Measurements from ENCODE around the gene SFXN5.
A peak's percentile ranks its signal among the peaks of the same experiment; 100 is the strongest.

The SFXN5 gene

GRCh38 chr2:73033766-73034381, 37.6 kb downstream of the SFXN5 start:
- H3K4me2 ChIP-seq = no peak overlapping the region

GRCh38 chr2:73033142-73033765, 38.3 kb downstream of the SFXN5 start:
- Histone ChIP-seq H3K27ac (no peak overlapping the region), H3K4me2 (no peak overlapping the region), H3K4me3 (no peak overlapping the region), H3K4me1 (peaks cover 22% of the 10 kb centered on the region), H3K36me3 (no peaks in the 10 kb centered on the region), H4K20me1 (no peaks in the 10 kb centered on the region), H3K9me3 (no peaks in the 10 kb centered on the region), H3K9ac (no peak overlapping the region), H3K27me3 (no peaks in the 10 kb centered on the region)
- no peak for TF ChIP-seq Cebpa-rat (IDR thresholded peaks at IDR 0.05)

More at GRCh38 chr2:73033766-73034381, 37.6 kb downstream of the SFXN5 start:
- no peaks in the 10 kb centered on the region for H4K20me1 ChIP-seq
- no peak overlapping the region for H3K4me3 ChIP-seq
- H3K9me3 ChIP-seq = no peaks in the 10 kb centered on the region
- no peaks in the 10 kb centered on the region for H3K27me3 ChIP-seq
- peaks cover 22% of the 10 kb centered on the region for H3K4me1 ChIP-seq
- no peaks in the 10 kb centered on the region for H3K36me3 ChIP-seq
- H3K27ac ChIP-seq = no peak overlapping the region
- TF ChIP-seq Cebpa-rat (IDR thresholded peaks at IDR 0.05) = no peak
- H3K9ac ChIP-seq = no peak overlapping the region

GRCh38 chr2:73032702-73033097, 38.8 kb downstream of the SFXN5 start:
- Histone ChIP-seq H3K4me3 (no peak overlapping the region), H3K4me2 (no peak overlapping the region; the same call in 1 of the 2 replicates), H3K36me3 (no peaks in the 10 kb centered on the region), H3K9me3 (no peaks in the 10 kb centered on the region), H4K20me1 (no peaks in the 10 kb centered on the region), H3K27me3 (no peaks in the 10 kb centered on the region), H3K27ac (no peak overlapping the region), H3K9ac (no peak overlapping the region), H3K4me1 (peaks cover 22% of the 10 kb centered on the region)
- no peak for TF ChIP-seq Cebpa-rat (IDR thresholded peaks at IDR 0.05)

- Histone ChIP-seq H3K9ac (no peak overlapping the region), H3K4me3 (no peak overlapping the region), H3K9me3 (no peaks in the 10 kb centered on the region), H4K20me1 (no peaks in the 10 kb centered on the region), H3K4me1 (peaks cover 22% of the 10 kb centered on the region), H3K27ac (no peak overlapping the region), H3K4me2 (peak overlapping the region; percentile 39), H3K36me3 (no peaks in the 10 kb centered on the region), H3K27me3 (no peaks in the 10 kb centered on the region)
- no peak for TF ChIP-seq Cebpa-rat (IDR thresholded peaks at IDR 0.05)
These were observed 39.5 kb downstream of the SFXN5 start for GRCh38 chr2:73031725-73032701.

GRCh38 chr2:73031095-73031678, 40.3 kb downstream of the SFXN5 start:
- H3K4me1 ChIP-seq = peaks cover 13% of the 10 kb centered on the region
- H3K27me3 ChIP-seq = no peaks in the 10 kb centered on the region
- no peaks in the 10 kb centered on the region for H4K20me1 ChIP-seq
- no peaks in the 10 kb centered on the region for H3K9me3 ChIP-seq
- no peak overlapping the region for H3K4me2 ChIP-seq
- TF ChIP-seq Cebpa-rat (IDR thresholded peaks at IDR 0.05) = no peak
- no peak overlapping the region for H3K9ac ChIP-seq
- H3K36me3 ChIP-seq = no peaks in the 10 kb centered on the region
- H3K4me3 ChIP-seq = no peak overlapping the region
- H3K27ac ChIP-seq = no peak overlapping the region

- no peaks in the 10 kb centered on the region for H3K9me3 ChIP-seq
- no peak overlapping the region for H3K27ac ChIP-seq
- H3K36me3 ChIP-seq = no peaks in the 10 kb centered on the region
- TF ChIP-seq Cebpa-rat (IDR thresholded peaks at IDR 0.05) = no peak
- no peaks in the 10 kb centered on the region for H4K20me1 ChIP-seq
- no peak overlapping the region for H3K4me3 ChIP-seq
- H3K27me3 ChIP-seq = no peaks in the 10 kb centered on the region
- peaks cover 9% of the 10 kb centered on the region for H3K4me1 ChIP-seq
- no peak overlapping the region for H3K9ac ChIP-seq
- H3K4me2 ChIP-seq = no peak overlapping the region
These were observed 42.7 kb downstream of the SFXN5 start for GRCh38 chr2:73028841-73029240.

GRCh38 chr2:73027340-73027739, 44.2 kb downstream of the SFXN5 start:
- H3K27ac ChIP-seq = no peak overlapping the region
- no peak overlapping the region for H3K4me3 ChIP-seq
- H3K27me3 ChIP-seq = no peaks in the 10 kb centered on the region
- H3K36me3 ChIP-seq = no peaks in the 10 kb centered on the region
- H3K9me3 ChIP-seq = no peaks in the 10 kb centered on the region
- H3K4me2 ChIP-seq = no peak overlapping the region
- no peaks in the 10 kb centered on the region for H4K20me1 ChIP-seq
- H3K4me1 ChIP-seq = peaks cover 8% of the 10 kb centered on the region
- no peak overlapping the region for H3K9ac ChIP-seq
- no peak for TF ChIP-seq Cebpa-rat (IDR thresholded peaks at IDR 0.05)

- no peak overlapping the region for H3K4me2 ChIP-seq
These were observed 48.0 kb downstream of the SFXN5 start for GRCh38 chr2:73023497-73023896.

GRCh38 chr2:73022024-73022568, 49.4 kb downstream of the SFXN5 start:
- Histone ChIP-seq H3K9ac (no peak overlapping the region), H3K4me1 (peaks cover 16% of the 10 kb centered on the region), H4K20me1 (no peaks in the 10 kb centered on the region), H3K4me2 (no peak overlapping the region), H3K27me3 (no peaks in the 10 kb centered on the region), H3K36me3 (peaks cover 7% of the 10 kb centered on the region; the same call in 1 of the 2 replicates), H3K27ac (no peak overlapping the region), H3K4me3 (no peak overlapping the region), H3K9me3 (no peaks in the 10 kb centered on the region)
- TF ChIP-seq Cebpa-rat (IDR thresholded peaks at IDR 0.05) = no peak

More at GRCh38 chr2:73023497-73023896, 48.0 kb downstream of the SFXN5 start:
- Histone ChIP-seq H3K4me1 (peaks cover 16% of the 10 kb centered on the region), H4K20me1 (no peaks in the 10 kb centered on the region), H3K9ac (no peak overlapping the region), H3K4me3 (no peak overlapping the region), H3K27ac (no peak overlapping the region), H3K9me3 (no peaks in the 10 kb centered on the region), H3K36me3 (peaks cover 7% of the 10 kb centered on the region; the same call in 1 of the 2 replicates), H3K27me3 (no peaks in the 10 kb centered on the region)
- no peak for TF ChIP-seq Cebpa-rat (IDR thresholded peaks at IDR 0.05)
